Ectodermal cell (in vitro differentiated cells): ENCODE measurements around the gene AP4B1. TPM values are rescaled to one million over a fixed set of nuclear protein-coding genes. Genes with fewer than 3 reads are reported as not detected.
A peak's percentile ranks its signal among the peaks of the same experiment; 100 is the strongest.
"Not testable (repeated sequence)": the region's sequence is repeated elsewhere in the genome, so short reads cannot be mapped to it uniquely, and the experiment has no call there.

Experiments used
- H3K27ac ChIP-seq: 2 replicates; pipeline ENCODE4 v1.7.0; 2013; ENCODE audit warnings: mild to moderate bottlenecking, low read depth, low read length; ENCODE audit not compliant: insufficient read depth, poor library complexity, severe bottlenecking
- H3K27me3 ChIP-seq: 2 replicates; pipeline ENCODE4 v1.7.0; 2013; ENCODE audit warnings: mild to moderate bottlenecking, low read length; ENCODE audit not compliant: insufficient read depth, control insufficient read depth, poor library complexity, severe bottlenecking
- H3K36me3 ChIP-seq: one replicate; pipeline ENCODE4 v1.7.0; 2013; ENCODE audit warnings: low read length; ENCODE audit not compliant: control insufficient read depth, insufficient read depth
- H3K4me1 ChIP-seq: one replicate; pipeline ENCODE4 v1.7.0; 2013; ENCODE audit warnings: low read length; ENCODE audit not compliant: control insufficient read depth, insufficient read depth
- H3K4me3 ChIP-seq: 2 replicates; pipeline ENCODE4 v1.7.0; 2013; ENCODE audit warnings: low read depth, low read length, control low read depth; ENCODE audit not compliant: insufficient read depth
- H3K9me3 ChIP-seq: 2 replicates; pipeline ENCODE4 v1.7.0; 2013; ENCODE audit warnings: mild to moderate bottlenecking, low read length, moderate library complexity; ENCODE audit not compliant: control insufficient read depth
- WGBS, 2 experiments: methylation state at CpG; one replicate each; pipeline ENCODE4 v1.1.7; 2013; ENCODE audit warnings: missing lambda C conversion rate in 2 of 2; 5-methylcytosine and 5-hydroxymethylcytosine counted together
- polyA plus RNA-seq, 4 experiments: library from polyadenylated mRNA; stranded (reverse); fragments of 50-300 nt; gene quantifications; one replicate each; pipeline ENCODE4 v1.2.3, GENCODE V29; 2013

The AP4B1 gene
- 22.2 TPM for polyA plus RNA-seq (2013, experiment 1 of 4)
- 24.6 TPM for polyA plus RNA-seq (2013, experiment 2 of 4)
- polyA plus RNA-seq (2013, experiment 3 of 4) = 17.2 TPM
- polyA plus RNA-seq (2013, experiment 4 of 4) = 18.2 TPM

GRCh38 chr1:113904674-113905434 lies at the start of gene AP4B1, which contains the start of gene DCLRE1B:
AP4B1 (minus strand) TSS chr1:113904799; CDS start chr1:113904717, 82 bp downstream.
DCLRE1B (plus strand) TSS chr1:113905326; CDS start chr1:113905587, 261 bp downstream.
- H3K4me1 ChIP-seq = peaks cover 8% of the 10 kb centered on the region
- no peaks in the 10 kb centered on the region for H3K9me3 ChIP-seq
- peak within 1 kb of the TSS; percentile 44 for H3K27ac ChIP-seq
- 0% methylated on average over 67 of the region's 67 CpGs for WGBS, 2 experiments
- peak within 1 kb of the TSS; percentile 88 for H3K4me3 ChIP-seq
- H3K36me3 ChIP-seq = no peaks in the 10 kb centered on the region
- no peaks in the 10 kb centered on the region for H3K27me3 ChIP-seq

- 87 to 92% methylated on average over 1 to 2 of the region's 2 CpGs for WGBS, 2 experiments
- Histone ChIP-seq H3K9me3 (no peaks in the 10 kb centered on the region), H3K4me3 (no peak overlapping the region), H3K36me3 (no peaks in the 10 kb centered on the region), H3K27ac (no peak overlapping the region), H3K4me1 (peaks cover 3% of the 10 kb centered on the region), H3K27me3 (no peaks in the 10 kb centered on the region)
Measured at GRCh38 chr1:113951719-113952118, 47.1 kb upstream of the AP4B1 start.

GRCh38 chr1:113950908-113951307 lies 46.3 kb upstream of the AP4B1 start:
- Histone ChIP-seq H3K27ac (no peak overlapping the region), H3K27me3 (no peaks in the 10 kb centered on the region), H3K9me3 (no peaks in the 10 kb centered on the region), H3K4me3 (no peak overlapping the region), H3K36me3 (no peaks in the 10 kb centered on the region), H3K4me1 (peaks cover 10% of the 10 kb centered on the region)
- no CpG with 5 or more reads among the region's 1 CpG for WGBS, 2 experiments

GRCh38 chr1:113949007-113949406 lies 44.4 kb upstream of the AP4B1 start:
- H3K27ac ChIP-seq = no peak overlapping the region
- WGBS, 2 experiments = 90 to 93% methylated on average over 5 of the region's 5 CpGs
- no peak overlapping the region for H3K4me3 ChIP-seq
- no peaks in the 10 kb centered on the region for H3K27me3 ChIP-seq
- H3K9me3 ChIP-seq = no peaks in the 10 kb centered on the region
- peaks cover 11% of the 10 kb centered on the region for H3K4me1 ChIP-seq
- peaks cover 4% of the 10 kb centered on the region for H3K36me3 ChIP-seq

- H3K4me3 ChIP-seq, H3K27ac ChIP-seq, H3K36me3 ChIP-seq, H3K27me3 ChIP-seq, H3K9me3 ChIP-seq: not testable (repeated sequence)
- peaks cover 11% of the 10 kb centered on the region for H3K4me1 ChIP-seq
- WGBS, 2 experiments = 92 to 96% methylated on average over 4 of the region's 4 CpGs
Measured at GRCh38 chr1:113948151-113948550, 43.6 kb upstream of the AP4B1 start.

GRCh38 chr1:113947388-113948107 lies 42.9 kb upstream of the AP4B1 start:
- Histone ChIP-seq H3K27me3 (no peaks in the 10 kb centered on the region), H3K4me1 (peaks cover 11% of the 10 kb centered on the region), H3K36me3 (peaks cover 8% of the 10 kb centered on the region), H3K27ac (peak overlapping the region; percentile 2), H3K4me3 (no peak overlapping the region), H3K9me3 (no peaks in the 10 kb centered on the region)
- WGBS, 2 experiments = 84 to 90% methylated on average over 1 of the region's 3 CpGs

- no peaks in the 10 kb centered on the region for H3K9me3 ChIP-seq
- no peaks in the 10 kb centered on the region for H3K27me3 ChIP-seq
- peaks cover 11% of the 10 kb centered on the region for H3K4me1 ChIP-seq
- no peak overlapping the region for H3K4me3 ChIP-seq
- 65 to 81% methylated on average over 3 of the region's 3 CpGs for whole genome bisulfite sequencing, 2 experiments
- H3K27ac ChIP-seq = peak overlapping the region; percentile 2
- peaks cover 8% of the 10 kb centered on the region for H3K36me3 ChIP-seq
Measured at GRCh38 chr1:113946678-113947387, 42.2 kb upstream of the AP4B1 start.

GRCh38 chr1:113946112-113946511 lies 41.5 kb upstream of the AP4B1 start:
- Histone ChIP-seq H3K36me3 (peaks cover 8% of the 10 kb centered on the region), H3K4me1 (peaks cover 11% of the 10 kb centered on the region), H3K27me3 (no peaks in the 10 kb centered on the region), H3K27ac (no peak overlapping the region), H3K4me3 (no peak overlapping the region), H3K9me3 (no peaks in the 10 kb centered on the region)
- 78 to 82% methylated on average over 1 of the region's 1 CpG for WGBS, 2 experiments

GRCh38 chr1:113945329-113945728 lies 40.7 kb upstream of the AP4B1 start:
- Histone ChIP-seq H3K4me3 (no peak overlapping the region), H3K36me3 (peaks cover 13% of the 10 kb centered on the region), H3K9me3 (no peaks in the 10 kb centered on the region), H3K27ac (no peak overlapping the region), H3K4me1 (peaks cover 11% of the 10 kb centered on the region), H3K27me3 (no peaks in the 10 kb centered on the region)
- 100% methylated on average over 1 of the region's 1 CpG for WGBS, 2 experiments
